Neuronal stem cell (in vitro differentiated cells): ENCODE results near the gene C9.
"Not testable (repeated sequence)": the region's sequence is repeated elsewhere in the genome, so short reads cannot be mapped to it uniquely, and the experiment has no call there.

Experiments used
- DNase-seq: peaks from one replicate; pipeline ENCODE4 v3.0.0-alpha.2; 2013; ENCODE audit warnings: low spot score
- H2AFZ ChIP-seq: one replicate; pipeline ENCODE4 v1.6.1; 2013; ENCODE audit warnings: mild to moderate bottlenecking, low read length, inconsistent platforms
- H2AK5ac ChIP-seq: 2 replicates; pipeline ENCODE4 v1.6.1; 2013; ENCODE audit warnings: low read depth, mild to moderate bottlenecking, inconsistent platforms, low read length, moderate library complexity, mixed read lengths
- H2BK120ac ChIP-seq: 2 replicates; pipeline ENCODE4 v1.6.1; 2013; ENCODE audit warnings: low read depth, mild to moderate bottlenecking, inconsistent platforms, low read length, moderate library complexity, mixed read lengths
- H2BK12ac ChIP-seq: one replicate; pipeline ENCODE4 v1.6.1; 2013; ENCODE audit warnings: low read length, inconsistent platforms
- H2BK15ac ChIP-seq: 2 replicates; pipeline ENCODE4 v1.6.1; 2013; ENCODE audit warnings: mild to moderate bottlenecking, low read length, inconsistent platforms, mixed read lengths
- H2BK5ac ChIP-seq: one replicate; pipeline ENCODE4 v1.6.1; 2013; ENCODE audit warnings: inconsistent platforms, mild to moderate bottlenecking, low read length, moderate library complexity
- H3K14ac ChIP-seq: one replicate; pipeline ENCODE4 v1.6.1; 2013; ENCODE audit warnings: low read length, inconsistent platforms
- H3K18ac ChIP-seq: 2 replicates; pipeline ENCODE4 v1.6.1; 2013; ENCODE audit warnings: low read length, inconsistent platforms
- H3K23ac ChIP-seq: 2 replicates; pipeline ENCODE4 v1.6.1; 2013; ENCODE audit warnings: low read depth, mild to moderate bottlenecking, mixed read lengths, low read length, inconsistent platforms; ENCODE audit not compliant: poor library complexity
- H3K27ac ChIP-seq: replicated peaks from 3 replicates; pipeline ENCODE4 v1.5.1; 2013; ENCODE audit warnings: low read length, inconsistent platforms
- H3K27me3 ChIP-seq, 3 experiments: 2 replicates each; pipeline ENCODE4 v1.6.1; 2013; ENCODE audit warnings: low read length in 3 of 3, mild to moderate bottlenecking in 2 of 3, inconsistent platforms in 1 of 3, low read depth in 1 of 3, mixed read lengths in 1 of 3, moderate library complexity in 1 of 3; ENCODE audit not compliant: control insufficient read depth in 3 of 3, insufficient read depth in 3 of 3
- H3K36me3 ChIP-seq, 2 donors: replicated peaks in 1 of 2; 2 replicates each; pipeline ENCODE4 v1.6.1; 2013; ENCODE audit warnings: low read length in 2 of 2; ENCODE audit not compliant: control insufficient read depth in 2 of 2, insufficient read depth in 2 of 2
- H3K4ac ChIP-seq: 2 replicates; pipeline ENCODE4 v1.6.1; 2013; ENCODE audit warnings: inconsistent platforms, mild to moderate bottlenecking, low read length, moderate library complexity
- H3K4me1 ChIP-seq, 2 donors: 1 replicate in 1 of 2; 2 replicates in 1 of 2; pipeline ENCODE4 v1.6.1; 2013; ENCODE audit warnings: low read length in 2 of 2, low read depth in 1 of 2; ENCODE audit not compliant: control insufficient read depth in 2 of 2, insufficient read depth in 1 of 2
- H3K4me2 ChIP-seq: one replicate; pipeline ENCODE4 v1.6.1; 2013; ENCODE audit warnings: mild to moderate bottlenecking, low read length, inconsistent platforms; ENCODE audit not compliant: insufficient read depth, poor library complexity, severe bottlenecking
- H3K4me3 ChIP-seq, 2 donors: 2 replicates each; pipeline ENCODE4 v1.5.1; 2013; ENCODE audit warnings: low read length in 2 of 2, mild to moderate bottlenecking in 2 of 2, inconsistent platforms in 1 of 2, moderate library complexity in 1 of 2
- H3K79me1 ChIP-seq: one replicate; pipeline ENCODE4 v1.6.1; 2013; ENCODE audit warnings: low read depth, mild to moderate bottlenecking, inconsistent platforms, low read length, moderate library complexity
- H3K9ac ChIP-seq: one replicate; pipeline ENCODE4 v1.6.1; 2013; ENCODE audit warnings: mild to moderate bottlenecking, low read depth, low read length, inconsistent platforms; ENCODE audit not compliant: poor library complexity
- H3K9me3 ChIP-seq, 2 donors: replicated peaks in 1 of 2; 2 replicates each; pipeline versions ENCODE3 to v1.6.1; 2013; ENCODE audit warnings: low read length in 2 of 2, mild to moderate bottlenecking in 2 of 2, inconsistent platforms in 1 of 2, low read depth in 1 of 2, mixed read lengths in 1 of 2, moderate library complexity in 1 of 2; ENCODE audit not compliant: control insufficient read depth in 2 of 2, insufficient read depth in 1 of 2
- H4K8ac ChIP-seq: one replicate; pipeline ENCODE4 v1.6.1; 2013; ENCODE audit warnings: low read depth, mild to moderate bottlenecking, inconsistent platforms, low read length, moderate library complexity
- H4K91ac ChIP-seq: one replicate; pipeline ENCODE4 v1.6.1; 2013; ENCODE audit warnings: low read length, low read depth, mild to moderate bottlenecking, inconsistent platforms; ENCODE audit not compliant: poor library complexity
- WGBS, 2 donors: extraction: QIAGEN DNeasy Blood & Tissue Kit; methylation state at CpG; one replicate each; pipeline ENCODE4 v1.1.7; 2013; ENCODE audit warnings: missing lambda C conversion rate in 2 of 2, mixed read lengths in 1 of 2; ENCODE audit not compliant: insufficient read length in 2 of 2, insufficient replicate concordance in 1 of 2; ENCODE audit errors: extremely low coverage in 2 of 2; 5-methylcytosine and 5-hydroxymethylcytosine counted together

Gene C9

GRCh38 chr5:39238366-39239105, 125.8 kb downstream of the C9 start:
- no peaks in the 10 kb centered on the region for H3K9me3 ChIP-seq
- no peak overlapping the region for H2BK5ac ChIP-seq
- no peak overlapping the region for H4K91ac ChIP-seq
- H3K27me3 ChIP-seq, result no peaks in the 10 kb centered on the region
- no peak overlapping the region for H3K18ac ChIP-seq
- no peak for DNase-seq
- no peak overlapping the region for H3K9ac ChIP-seq
- H3K4ac ChIP-seq, result no peak overlapping the region
- H4K8ac ChIP-seq, result no peak overlapping the region
- no peak overlapping the region for H2BK120ac ChIP-seq
- no peak overlapping the region for H2AFZ ChIP-seq
- no peak overlapping the region for H2AK5ac ChIP-seq
- H3K27ac ChIP-seq, result no peak overlapping the region
- no peak overlapping the region for H3K4me3 ChIP-seq
- H3K14ac ChIP-seq, result no peak overlapping the region
- no peaks in the 10 kb centered on the region for H3K4me1 ChIP-seq
- no CpG with 5 or more reads among the region's 3 CpGs for WGBS, 2 donors
- no peak overlapping the region for H2BK15ac ChIP-seq
- H3K23ac ChIP-seq, result no peak overlapping the region
- H3K79me1 ChIP-seq, result no peaks in the 10 kb centered on the region
- no peak overlapping the region for H3K4me2 ChIP-seq
- H2BK12ac ChIP-seq, result no peak overlapping the region
- H3K36me3 ChIP-seq, result no peaks in the 10 kb centered on the region

GRCh38 chr5:39236718-39237117, 127.6 kb downstream of the C9 start:
- no peaks in the 10 kb centered on the region for H3K36me3 ChIP-seq
- no peak overlapping the region for H4K91ac ChIP-seq
- no CpG with 5 or more reads among the region's 1 CpG for WGBS, 2 donors
- H3K79me1 ChIP-seq, result no peaks in the 10 kb centered on the region
- no peaks in the 10 kb centered on the region for H3K27me3 ChIP-seq
- peaks cover 0 to 1% of the 10 kb centered on the region in 2 donors for H3K4me1 ChIP-seq
- no peak for DNase-seq
- no peak overlapping the region for H3K9ac ChIP-seq
- no peaks in the 10 kb centered on the region for H3K9me3 ChIP-seq
- no peak overlapping the region for H3K4me2 ChIP-seq
- no peak overlapping the region for H4K8ac ChIP-seq
- H2BK15ac ChIP-seq, result no peak overlapping the region
- H2BK12ac ChIP-seq, result no peak overlapping the region
- no peak overlapping the region for H3K4ac ChIP-seq
- no peak overlapping the region for H2BK5ac ChIP-seq
- H2AFZ ChIP-seq, result no peak overlapping the region
- no peak overlapping the region for H3K23ac ChIP-seq
- no peak overlapping the region for H2AK5ac ChIP-seq
- no peak overlapping the region for H2BK120ac ChIP-seq
- no peak overlapping the region for H3K18ac ChIP-seq
- no peak overlapping the region for H3K4me3 ChIP-seq
- no peak overlapping the region for H3K27ac ChIP-seq
- no peak overlapping the region for H3K14ac ChIP-seq

GRCh38 chr5:39235648-39236047, 128.6 kb downstream of the C9 start:
- WGBS, 2 donors, result no CpG with 5 or more reads among the region's 3 CpGs
- Histone ChIP-seq H3K9ac (no peak overlapping the region), H3K4me1 (peaks cover 0 to 3% of the 10 kb centered on the region in 2 donors), H2BK15ac (no peak overlapping the region), H3K27me3 (no peaks in the 10 kb centered on the region), H3K18ac (no peak overlapping the region), H2BK12ac (no peak overlapping the region), H3K79me1 (no peaks in the 10 kb centered on the region), H4K8ac (no peak overlapping the region), H2AK5ac (no peak overlapping the region), H3K9me3 (no peaks in the 10 kb centered on the region), H4K91ac (no peak overlapping the region), H2BK120ac (no peak overlapping the region), H3K14ac (no peak overlapping the region), H2BK5ac (no peak overlapping the region), H3K4ac (no peak overlapping the region), H3K23ac (no peak overlapping the region), H2AFZ (no peak overlapping the region), H3K4me3 (no peak overlapping the region), H3K27ac (no peak overlapping the region), H3K36me3 (no peaks in the 10 kb centered on the region), H3K4me2 (no peak overlapping the region)
- DNase-seq, result no peak

GRCh38 chr5:39234494-39234893, 129.8 kb downstream of the C9 start:
- not testable (repeated sequence) for H2BK15ac ChIP-seq, H3K18ac ChIP-seq, H3K23ac ChIP-seq, DNase-seq, H2BK120ac ChIP-seq, H3K9me3 ChIP-seq, H2BK5ac ChIP-seq, H3K9ac ChIP-seq, H3K27ac ChIP-seq, H3K4ac ChIP-seq, H3K4me3 ChIP-seq, H4K8ac ChIP-seq, H2BK12ac ChIP-seq, H3K27me3 ChIP-seq, H3K4me2 ChIP-seq, H2AK5ac ChIP-seq, H3K4me1 ChIP-seq, H3K36me3 ChIP-seq, H3K79me1 ChIP-seq, H2AFZ ChIP-seq, H3K14ac ChIP-seq, H4K91ac ChIP-seq
- no CpG with 5 or more reads among the region's 1 CpG for WGBS, 2 donors
